ENCODE data around the gene MTRR.

GRCh38 chr5:7866196-7866595, 2.8 kb upstream of the MTRR start:
- TF ChIP-seq CTCF (IDR thresholded peaks at IDR 0.05) (no peak), POLR2A (IDR thresholded peaks at IDR 0.05) (no peak)
